Neural crest cell (in vitro differentiated cells): ENCODE results near the gene RSL24D1. TPM values are rescaled to one million over a fixed set of nuclear protein-coding genes. Genes with fewer than 3 reads are reported as not detected.

Experiments
- DNase-seq: peaks from one replicate; pipeline ENCODE4 v3.0.0; 2021; ENCODE audit warnings: low read depth, mixed read lengths, low spot score
- H3K27ac Mint-ChIP-seq: one replicate; pipeline ENCODE4 v1.8.0; 2021; ENCODE audit warnings: mild to moderate bottlenecking, mixed read lengths; ENCODE audit not compliant: unreplicated experiment
- H3K27me3 Mint-ChIP-seq: 2 replicates; pipeline ENCODE4 v1.8.0; 2021; ENCODE audit warnings: low read depth, mild to moderate bottlenecking, mixed read lengths
- H3K36me3 Mint-ChIP-seq: 2 replicates; pipeline ENCODE4 v1.8.0; 2021; ENCODE audit warnings: low read depth, mild to moderate bottlenecking, mixed read lengths
- H3K4me1 Mint-ChIP-seq: 2 replicates; pipeline ENCODE4 v1.8.0; 2021; ENCODE audit warnings: mixed read lengths
- H3K4me3 Mint-ChIP-seq: one replicate; pipeline ENCODE4 v1.8.0; 2021; ENCODE audit warnings: mild to moderate bottlenecking, mixed read lengths
- H3K9me3 Mint-ChIP-seq: 2 replicates; pipeline ENCODE4 v1.8.0; 2021; ENCODE audit warnings: mixed read lengths
- CTCF ChIP-seq: fragments of 200-600 bp; sonication (generic); conservative IDR thresholded peaks from 2 replicates; pipeline ENCODE4 v1.5.0; 2021; ENCODE audit warnings: antibody characterized with exemption, mild to moderate bottlenecking
- long read RNA-seq: library from polyadenylated mRNA; unstranded; transcript quantifications from one replicate; pipeline ENCODE4 v2.0.0, GENCODE V29; 2020
- total RNA-seq: library from RNA; stranded (reverse); gene quantifications from 2 replicates; pipeline ENCODE4 v1.2.1, GENCODE V29; 2021

The RSL24D1 gene
- 78.6 and 83.8 TPM in 2 replicates for total RNA-seq
- long read RNA-seq, transcript RSL24D1-201 (6 exons, 2,015 nt): major isoform, 382 of 389 reads
- long read RNA-seq, partial matches to known transcripts: 4 of 389 reads
- long read RNA-seq, other reads (novel, unspliced or antisense): 3 of 389 reads

- Mint-ChIP-seq H3K27ac (no peak within 1 kb of the TSS), H3K4me1 (peaks cover 4% of the 10 kb centered on the region), H3K36me3 (no peaks in the 10 kb centered on the region), H3K4me3 (no peak within 1 kb of the TSS), H3K9me3 (no peaks in the 10 kb centered on the region), H3K27me3 (peaks cover 2% of the 10 kb centered on the region)
- peak; percentile 85 for DNase-seq
- peak; percentile 52 for TF ChIP-seq CTCF
Observed at GRCh38 chr15:55196458-55197361, at the start of gene RSL24D1. RSL24D1 (minus strand) TSS chr15:55196941; CDS start chr15:55196890, 51 bp downstream.

DNA sequence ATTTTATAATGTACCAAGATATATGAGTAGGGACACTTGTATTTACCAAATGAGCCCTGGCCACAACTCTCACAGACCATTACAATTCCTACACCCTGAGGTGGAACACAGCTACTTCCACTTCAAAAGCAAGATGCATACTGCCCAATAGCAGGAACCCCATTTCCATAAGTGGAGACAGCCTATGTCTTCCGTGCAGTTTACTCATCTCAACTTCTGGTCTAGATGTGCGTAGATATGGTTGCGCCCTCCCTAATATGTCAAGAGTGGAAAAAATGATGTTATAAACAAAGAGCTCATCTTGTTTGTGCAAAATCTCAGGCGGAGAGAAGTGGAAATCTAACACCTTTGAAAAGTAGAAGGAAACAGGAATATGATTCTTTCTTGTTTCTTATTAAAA, 48.3 kb upstream of the RSL24D1 start:
- Mint-ChIP-seq H3K4me1 (no peaks in the 10 kb centered on the region), H3K36me3 (no peaks in the 10 kb centered on the region), H3K27me3 (no peaks in the 10 kb centered on the region), H3K4me3 (no peak overlapping the region), H3K9me3 (no peaks in the 10 kb centered on the region), H3K27ac (no peak overlapping the region)
- TF ChIP-seq CTCF: no peak
- DNase-seq: no peak

GRCh38 chr15:55241891-55242290, 45.1 kb upstream of the RSL24D1 start:
- Mint-ChIP-seq H3K27me3 (no peaks in the 10 kb centered on the region), H3K4me3 (no peak overlapping the region), H3K27ac (no peak overlapping the region), H3K9me3 (no peaks in the 10 kb centered on the region), H3K4me1 (no peaks in the 10 kb centered on the region), H3K36me3 (no peaks in the 10 kb centered on the region)
- TF ChIP-seq CTCF: no peak
- no peak for DNase-seq

GRCh38 chr15:55241186-55241585, 44.4 kb upstream of the RSL24D1 start:
- H3K27ac Mint-ChIP-seq: no peak overlapping the region
- no peak for TF ChIP-seq CTCF
- DNase-seq: no peak
- H3K4me3 Mint-ChIP-seq: no peak overlapping the region
- no peaks in the 10 kb centered on the region for H3K27me3 Mint-ChIP-seq
- no peaks in the 10 kb centered on the region for H3K36me3 Mint-ChIP-seq
- no peaks in the 10 kb centered on the region for H3K4me1 Mint-ChIP-seq
- H3K9me3 Mint-ChIP-seq: no peaks in the 10 kb centered on the region

DNA sequence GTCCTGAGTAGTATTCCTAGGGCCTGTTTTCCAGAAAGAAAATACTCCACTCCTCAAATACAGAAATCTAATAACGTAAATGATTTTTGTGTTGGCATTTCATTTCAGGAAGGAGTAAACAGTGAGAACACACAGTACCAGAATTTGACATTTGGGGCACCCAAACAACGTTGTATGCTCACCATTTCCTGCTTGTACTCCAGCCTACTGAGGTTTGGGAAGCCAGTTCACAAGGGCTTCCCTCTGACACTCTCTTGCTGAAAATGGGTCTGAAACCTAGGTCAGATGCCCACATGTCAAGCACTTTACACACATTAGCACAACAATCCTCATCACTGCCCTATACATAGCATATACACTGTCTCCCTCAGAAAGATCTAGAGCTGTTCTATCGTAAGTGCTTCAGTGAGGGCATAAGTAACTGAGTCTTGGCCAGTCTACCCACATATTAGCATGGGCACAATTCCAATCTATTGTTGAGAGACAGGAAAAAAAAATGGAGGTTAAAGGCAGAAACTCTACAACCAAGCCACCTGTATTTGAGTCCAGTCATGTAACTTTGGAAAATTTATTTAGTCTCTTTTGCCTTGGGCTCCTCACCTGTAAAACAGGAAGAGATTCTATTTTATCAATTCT, 43.5 kb upstream of the RSL24D1 start:
- H3K9me3 Mint-ChIP-seq: no peaks in the 10 kb centered on the region
- no peaks in the 10 kb centered on the region for H3K4me1 Mint-ChIP-seq
- no peaks in the 10 kb centered on the region for H3K27me3 Mint-ChIP-seq
- no peaks in the 10 kb centered on the region for H3K36me3 Mint-ChIP-seq
- no peak overlapping the region for H3K27ac Mint-ChIP-seq
- TF ChIP-seq CTCF: no peak
- DNase-seq: no peak
- H3K4me3 Mint-ChIP-seq: no peak overlapping the region
